HuH-7 (cell line): ENCODE data around the gene VILL.

Experiments used
- DNase-seq: peaks from one replicate; pipeline ENCODE4 v3.0.0; 2011; ENCODE audit warnings: low spot score

VILL gene

DNA sequence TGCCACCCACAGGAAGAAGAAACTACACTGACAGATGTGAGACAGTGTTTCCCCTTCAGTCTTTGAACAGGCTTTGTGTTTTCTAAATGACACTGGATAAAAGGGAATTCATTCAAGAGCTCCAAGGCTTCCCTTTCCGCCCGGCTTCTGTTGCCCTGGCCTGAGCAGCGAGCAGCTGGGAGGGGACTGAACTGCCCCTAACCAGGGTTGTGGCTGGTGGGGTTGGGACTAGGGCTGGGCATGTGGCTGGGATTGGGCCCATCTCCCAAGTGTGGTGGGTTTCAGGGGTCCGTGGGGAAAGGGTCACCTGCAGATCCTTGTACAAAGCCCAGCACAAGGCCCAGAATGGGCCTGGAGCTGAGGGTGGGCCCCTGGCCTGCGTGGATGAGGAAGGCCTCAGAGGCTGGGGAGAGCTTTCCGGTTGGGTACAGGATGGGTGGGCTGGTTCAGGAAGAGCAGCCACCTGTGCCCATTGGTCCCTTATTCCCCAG lies 10.4 kb downstream of the VILL start:
- no peak for DNase-seq

DNA sequence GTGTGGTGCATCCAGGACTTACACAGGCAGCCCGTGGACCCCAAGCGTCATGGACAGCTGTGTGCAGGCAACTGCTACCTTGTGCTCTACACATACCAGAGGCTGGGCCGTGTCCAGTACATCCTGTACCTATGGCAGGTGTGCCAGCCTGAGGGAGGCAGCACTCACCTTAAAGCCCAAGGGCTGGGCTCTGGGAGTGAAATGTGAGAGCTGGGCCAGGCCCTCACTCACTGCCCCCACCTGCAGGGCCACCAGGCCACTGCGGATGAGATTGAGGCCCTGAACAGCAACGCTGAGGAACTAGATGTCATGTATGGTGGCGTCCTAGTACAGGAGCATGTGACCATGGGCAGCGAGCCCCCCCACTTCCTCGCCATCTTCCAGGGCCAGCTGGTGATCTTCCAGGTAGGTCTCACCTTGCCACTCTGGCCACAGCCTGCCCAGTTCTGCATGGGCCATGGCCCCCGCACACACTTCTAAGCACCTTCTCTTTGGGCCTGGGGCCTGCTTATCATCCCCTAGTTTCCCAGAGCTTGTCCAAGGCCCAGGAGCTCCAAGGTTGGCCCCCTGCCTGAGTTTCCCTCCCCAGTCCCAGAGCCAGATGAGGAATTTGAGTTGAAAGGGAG lies 11.0 kb downstream of the VILL start:
- DNase-seq: no peak

DNA sequence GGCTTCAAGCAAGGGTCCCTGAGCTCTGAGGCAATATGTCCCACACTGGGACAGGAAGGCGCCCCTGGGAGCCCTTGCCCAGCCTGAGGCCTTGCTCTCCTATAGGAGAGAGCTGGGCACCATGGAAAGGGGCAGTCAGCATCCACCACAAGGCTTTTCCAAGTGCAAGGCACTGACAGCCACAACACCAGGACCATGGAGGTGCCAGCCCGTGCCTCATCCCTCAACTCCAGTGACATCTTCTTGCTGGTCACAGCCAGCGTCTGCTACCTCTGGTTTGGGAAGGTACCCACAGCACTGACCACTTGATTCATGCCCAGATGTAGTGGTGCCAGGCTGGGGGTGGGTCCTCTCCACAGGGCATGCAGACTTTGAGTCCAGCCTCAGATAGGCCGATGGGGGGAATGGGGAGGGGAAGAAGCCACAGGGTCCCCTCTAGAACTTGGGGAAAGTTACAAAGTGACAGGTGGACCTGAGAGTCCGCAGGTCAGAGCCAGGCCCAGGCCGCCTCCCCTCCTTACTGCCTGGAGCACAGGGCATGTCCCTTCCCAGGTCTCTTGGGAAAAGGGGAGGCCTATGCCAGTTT lies 11.8 kb downstream of the VILL start:
- DNase-seq: no peak

DNA sequence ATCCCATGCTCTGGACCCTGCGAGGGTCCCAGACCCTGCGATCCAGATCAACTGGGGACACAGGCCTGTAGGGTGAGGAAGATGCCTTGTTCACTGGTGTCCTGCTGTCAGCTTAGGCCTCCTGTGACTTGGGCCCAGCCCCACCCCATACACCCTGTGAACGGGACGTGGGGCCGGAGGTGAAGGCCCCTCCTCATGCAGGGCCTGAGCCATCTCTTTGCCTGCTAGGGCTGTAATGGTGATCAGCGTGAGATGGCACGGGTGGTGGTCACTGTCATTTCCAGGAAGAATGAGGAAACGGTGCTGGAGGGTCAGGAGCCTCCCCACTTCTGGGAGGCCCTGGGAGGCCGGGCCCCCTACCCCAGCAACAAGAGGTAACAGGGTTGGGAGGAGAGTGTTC lies 12.4 kb downstream of the VILL start:
- no peak for DNase-seq

DNA sequence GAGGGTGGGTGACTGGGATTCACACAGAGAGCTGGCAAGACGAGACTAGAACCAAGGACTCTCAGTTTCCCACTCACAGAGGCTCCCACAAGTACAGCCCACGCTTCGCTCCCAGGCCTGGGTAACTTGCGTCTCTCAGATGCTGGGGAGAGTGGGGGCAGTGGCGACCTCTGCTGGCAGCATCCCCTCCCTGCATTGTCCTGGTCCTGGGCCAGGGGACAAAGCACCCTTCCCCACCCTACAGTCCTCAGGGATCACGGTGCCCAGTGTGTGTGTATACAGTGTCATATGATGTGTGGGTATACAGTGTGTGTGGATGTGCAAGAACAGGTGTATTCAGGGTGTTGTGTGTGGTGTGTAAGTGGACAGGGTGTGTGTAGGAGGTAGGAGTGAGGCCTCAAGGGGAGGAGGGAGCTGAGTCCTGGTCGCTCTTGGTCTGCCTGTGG lies 12.8 kb downstream of the VILL start:
- DNase-seq: peak; percentile 93

DNA sequence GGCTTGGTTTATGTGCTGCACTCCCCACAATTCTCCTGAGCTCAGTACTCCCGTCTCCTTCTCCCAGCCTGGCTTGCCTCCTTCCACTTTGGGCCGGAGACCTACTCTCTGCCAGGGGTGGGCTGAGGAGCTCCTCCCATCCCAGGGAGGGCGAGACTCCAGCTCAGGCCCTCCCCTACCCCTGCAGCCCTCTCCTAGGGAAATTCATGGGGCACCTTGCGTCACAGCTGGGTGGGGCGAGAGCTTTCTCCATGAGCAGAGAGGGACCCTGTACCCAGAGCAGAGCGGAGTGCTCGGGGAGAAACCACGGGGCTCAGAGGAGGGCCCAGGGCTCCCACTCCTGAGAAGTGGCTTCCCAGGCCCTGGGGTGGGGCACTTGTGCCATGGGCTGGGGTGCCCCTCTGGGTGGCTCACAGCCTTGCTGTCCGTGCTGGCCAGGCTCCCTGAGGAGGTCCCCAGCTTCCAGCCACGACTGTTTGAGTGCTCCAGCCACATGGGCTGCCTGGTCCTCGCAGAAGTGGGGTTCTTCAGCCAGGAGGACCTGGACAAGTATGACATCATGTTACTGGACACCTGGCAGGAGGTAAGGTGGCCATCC lies 13.3 kb downstream of the VILL start:
- peak; percentile 67 for DNase-seq

DNA sequence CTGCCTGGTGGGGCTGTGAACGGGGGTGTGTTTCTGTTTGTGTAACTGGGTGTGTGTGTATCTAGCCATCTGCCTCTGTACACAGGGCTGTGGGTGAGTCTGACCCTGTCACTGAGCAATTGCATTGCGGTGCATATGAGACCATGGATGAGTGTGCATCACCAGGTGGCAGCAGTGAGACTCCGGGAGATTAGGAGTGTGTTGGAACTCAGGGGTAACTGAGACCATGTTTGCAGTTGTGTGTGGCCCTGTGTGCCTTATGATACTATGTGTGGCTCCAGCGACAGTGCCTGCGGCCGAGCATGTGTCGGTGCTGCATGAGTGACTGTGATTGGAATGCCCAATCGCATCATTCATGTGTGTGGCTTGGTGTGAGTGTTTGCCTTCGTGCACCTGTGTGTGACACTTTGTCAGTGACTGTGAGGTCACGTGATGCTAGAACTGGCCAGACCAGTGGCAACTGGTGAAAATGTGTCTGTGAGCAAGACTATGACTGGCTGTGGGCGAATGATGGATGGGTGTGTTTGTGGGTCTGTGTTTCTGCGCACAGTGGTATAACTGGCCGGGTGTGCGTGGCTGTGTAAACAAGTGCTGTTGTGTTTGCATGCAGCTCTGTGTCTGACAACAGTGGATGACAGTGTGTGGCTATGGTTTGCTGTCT lies 14.0 kb downstream of the VILL start:
- peak; percentile 97 for DNase-seq

DNA sequence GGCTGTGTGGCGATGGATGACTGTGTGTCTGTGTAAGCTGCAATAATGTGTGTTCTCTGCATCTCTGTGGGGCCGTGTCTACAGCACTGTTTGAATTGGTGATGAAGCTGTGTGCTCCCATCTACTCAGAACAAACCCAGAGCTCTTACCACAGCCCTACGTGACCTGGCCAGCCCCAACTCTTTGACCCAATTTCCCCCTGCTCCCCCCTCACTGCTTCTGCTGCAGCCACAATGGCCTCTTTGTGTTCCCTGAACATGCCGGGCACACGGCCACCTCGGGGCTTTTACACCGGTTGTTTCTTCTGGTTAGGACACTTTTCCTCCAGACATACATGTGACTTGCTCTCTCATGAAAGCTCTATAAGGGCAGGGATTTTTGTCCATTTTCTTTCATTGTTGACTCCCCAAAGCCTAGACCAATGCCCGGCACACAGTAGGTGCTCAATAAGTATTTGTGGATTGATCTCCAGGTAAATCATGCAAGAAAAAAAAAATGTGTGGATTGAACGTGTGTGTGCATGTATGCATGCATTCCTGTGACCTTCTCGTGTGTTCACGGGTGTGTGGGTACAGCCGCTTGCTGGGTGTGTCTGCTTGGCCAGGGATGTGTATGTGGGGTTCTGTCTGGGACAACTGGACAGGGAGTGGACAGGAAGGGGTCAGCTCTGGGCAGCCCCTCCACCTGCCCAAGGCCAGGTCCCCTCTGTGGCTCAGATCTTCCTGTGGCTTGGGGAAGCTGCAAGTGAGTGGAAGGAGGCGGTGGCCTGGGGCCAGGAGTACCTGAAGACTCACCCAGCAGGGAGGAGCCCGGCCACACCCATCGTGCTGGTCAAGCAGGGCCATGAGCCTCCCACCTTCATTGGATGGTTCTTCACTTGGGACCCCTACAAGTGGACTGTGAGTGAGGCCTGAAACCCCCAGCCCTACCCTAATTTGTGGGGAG lies 14.8 kb downstream of the VILL start:
- peak; percentile 79 for DNase-seq

DNA sequence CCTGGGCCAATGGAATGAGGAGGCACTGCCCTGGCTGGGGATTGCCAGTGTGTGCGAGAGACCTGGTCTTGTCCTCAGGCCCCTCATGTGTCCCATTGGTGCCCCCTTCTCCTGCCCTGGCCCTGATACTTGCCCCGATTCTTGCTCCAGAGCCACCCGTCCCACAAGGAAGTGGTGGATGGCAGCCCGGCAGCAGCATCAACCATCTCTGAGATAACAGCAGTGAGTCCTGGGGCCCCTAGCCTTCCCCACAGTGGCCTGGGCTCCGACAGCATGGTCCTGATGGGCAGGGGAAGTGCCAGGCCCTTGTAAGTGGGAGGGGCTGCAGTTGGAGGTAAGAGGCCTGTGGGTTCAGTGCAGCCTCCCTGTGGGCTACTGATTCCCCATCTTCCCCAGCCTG lies 15.4 kb downstream of the VILL start:
- DNase-seq: no peak

DNA sequence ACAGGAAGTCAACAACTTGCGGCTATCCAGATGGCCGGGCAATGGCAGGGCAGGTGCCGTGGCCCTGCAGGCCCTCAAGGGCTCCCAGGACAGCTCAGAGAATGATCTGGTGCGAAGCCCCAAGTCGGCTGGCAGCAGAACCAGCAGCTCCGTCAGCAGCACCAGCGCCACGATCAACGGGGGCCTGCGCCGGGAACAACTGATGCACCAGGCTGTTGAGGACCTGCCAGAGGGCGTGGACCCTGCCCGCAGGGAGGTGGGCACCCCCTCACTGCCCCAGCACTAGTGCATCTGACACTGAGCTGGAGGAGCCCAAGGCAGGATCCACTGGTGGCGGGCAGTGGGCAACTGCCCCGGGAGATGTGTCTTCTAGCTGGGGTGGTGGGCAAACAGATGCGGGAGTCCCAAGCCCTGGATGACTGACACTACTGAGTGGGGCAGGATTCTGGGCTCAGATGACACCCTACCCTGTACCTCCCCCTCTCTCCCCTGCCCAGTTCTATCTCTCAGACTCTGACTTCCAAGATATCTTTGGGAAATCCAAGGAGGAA lies 15.9 kb downstream of the VILL start:
- DNase-seq: no peak

DNA sequence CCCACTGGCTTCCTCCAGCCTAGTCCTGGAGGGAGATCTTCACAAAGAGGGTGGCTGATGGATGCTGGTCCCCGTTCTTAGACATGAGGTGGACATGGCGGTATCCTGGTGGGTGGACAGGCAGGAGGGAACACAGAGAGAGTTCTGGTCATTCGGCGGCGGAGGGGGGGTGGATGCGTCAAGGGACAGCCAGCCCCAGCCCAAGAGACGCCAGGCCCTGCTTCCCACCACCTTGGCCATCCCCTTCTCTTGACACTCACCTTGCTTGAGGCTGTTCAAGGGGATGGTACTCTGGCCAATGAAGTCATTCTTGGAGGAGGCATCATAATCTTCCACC lies 17.1 kb downstream of the VILL start:
- DNase-seq: no peak

DNA sequence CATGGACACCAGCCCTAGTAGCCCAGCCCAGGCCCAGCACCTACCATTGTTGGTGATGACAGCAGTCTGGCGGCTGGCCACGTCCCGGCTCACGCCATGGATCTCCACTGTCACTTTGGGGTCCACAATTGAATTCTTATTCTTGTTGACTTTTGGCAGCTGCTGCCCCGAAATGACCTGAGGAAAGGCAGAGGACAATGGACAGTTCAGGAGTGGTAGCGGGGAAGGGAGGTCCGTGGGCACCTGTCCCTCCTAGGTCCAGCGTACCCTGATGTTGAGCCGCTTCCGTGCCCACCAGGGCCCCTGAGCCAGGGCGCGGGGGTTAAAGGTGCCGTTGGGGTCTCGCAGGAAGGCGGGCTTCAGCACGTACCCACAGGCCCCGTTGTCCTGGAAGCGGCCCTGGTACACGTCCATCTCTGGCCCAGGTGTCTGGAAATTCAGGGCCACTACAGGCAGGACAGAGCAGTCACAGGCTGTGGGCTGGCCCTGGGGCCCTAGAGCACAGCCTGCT lies 17.7 kb downstream of the VILL start:
- DNase-seq: no peak

DNA sequence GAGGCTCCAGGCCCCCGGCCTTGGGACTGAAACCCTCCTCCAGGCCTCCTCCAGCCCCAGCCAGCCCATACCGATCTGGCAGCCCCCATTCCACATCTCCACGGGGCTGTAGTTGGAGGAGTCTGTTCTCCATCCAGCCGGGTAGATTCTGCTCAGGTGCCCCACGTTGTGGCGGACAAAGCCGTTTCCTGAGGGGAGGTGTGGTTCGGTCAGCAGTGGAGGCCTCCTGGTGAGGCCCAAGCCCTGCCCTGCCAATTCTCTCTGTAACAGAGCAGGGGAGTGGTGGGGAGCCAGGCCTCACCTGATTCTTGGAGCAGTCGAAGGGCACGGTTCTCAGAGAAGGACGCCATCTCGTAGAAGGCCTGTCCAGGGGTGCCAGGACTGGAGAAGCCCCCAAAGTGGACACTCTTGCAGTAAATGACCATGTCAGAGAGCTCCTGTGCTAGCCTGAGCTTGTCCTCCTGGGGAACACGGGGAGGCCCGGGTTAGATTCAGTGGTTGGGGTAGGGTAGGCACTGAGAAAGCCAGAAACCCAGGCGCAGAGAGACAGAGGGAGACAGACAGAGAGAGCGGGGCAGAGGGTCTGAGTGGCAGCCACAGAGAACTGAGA lies 18.5 kb downstream of the VILL start:
- DNase-seq: no peak

DNA sequence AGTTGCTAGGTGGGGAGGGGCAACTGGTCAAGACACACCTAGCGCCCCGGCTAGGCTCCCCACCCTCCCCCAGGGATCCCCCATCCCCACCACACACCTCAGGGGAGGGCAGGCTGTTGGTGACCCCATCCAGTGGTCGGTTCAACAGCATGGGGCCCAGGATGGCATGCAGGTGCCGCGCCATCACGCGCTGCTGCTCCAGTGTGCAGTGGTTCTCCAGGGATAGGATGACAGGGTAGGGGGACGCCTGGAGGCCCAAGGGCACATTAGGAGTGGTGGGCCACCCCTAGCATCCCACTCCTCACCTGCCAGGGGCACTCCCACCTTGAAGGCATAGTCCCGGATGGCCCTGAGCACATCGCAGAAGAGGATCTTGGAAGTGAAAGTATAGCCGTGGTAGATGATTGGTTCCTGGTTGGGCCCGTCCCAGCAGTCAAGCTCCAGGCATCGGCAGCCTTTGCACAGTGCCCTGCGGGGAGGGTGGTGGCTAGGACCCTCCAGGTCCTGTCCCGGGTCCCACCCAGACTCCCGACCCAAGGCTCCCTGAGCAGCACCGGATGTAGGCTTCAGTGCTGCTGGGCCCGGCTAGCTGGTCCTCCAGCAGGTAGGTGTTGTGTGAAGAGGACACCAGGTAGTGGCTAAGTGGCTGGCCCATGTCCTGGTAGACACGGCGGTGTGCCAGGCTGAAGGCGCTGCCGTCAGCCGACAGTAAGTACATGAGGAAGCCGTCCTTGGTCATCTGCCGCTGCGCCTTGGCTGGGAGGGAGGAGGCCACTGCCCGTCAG lies 19.4 kb downstream of the VILL start:
- no peak for DNase-seq

DNA sequence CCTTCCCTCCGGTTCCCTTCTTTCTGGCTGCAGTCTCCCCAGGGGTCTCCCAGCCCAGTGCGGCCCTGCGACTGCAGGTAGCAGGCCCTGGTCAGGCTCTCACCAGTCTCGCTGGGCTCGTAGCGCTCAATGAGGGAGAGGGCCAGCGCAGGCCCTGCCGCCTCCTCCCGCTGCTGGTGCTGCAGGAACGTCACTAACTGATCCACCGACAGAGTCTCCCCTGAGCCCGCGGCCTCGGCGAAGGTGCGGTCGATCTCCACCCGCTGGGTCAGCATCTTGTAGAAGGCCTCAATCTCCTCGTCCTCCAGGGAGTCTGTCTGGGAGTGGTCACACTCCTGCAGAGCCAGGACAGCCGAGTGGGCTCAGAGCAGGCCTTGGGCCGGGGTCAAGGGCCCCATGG lies 20.5 kb downstream of the VILL start:
- DNase-seq: no peak

DNA sequence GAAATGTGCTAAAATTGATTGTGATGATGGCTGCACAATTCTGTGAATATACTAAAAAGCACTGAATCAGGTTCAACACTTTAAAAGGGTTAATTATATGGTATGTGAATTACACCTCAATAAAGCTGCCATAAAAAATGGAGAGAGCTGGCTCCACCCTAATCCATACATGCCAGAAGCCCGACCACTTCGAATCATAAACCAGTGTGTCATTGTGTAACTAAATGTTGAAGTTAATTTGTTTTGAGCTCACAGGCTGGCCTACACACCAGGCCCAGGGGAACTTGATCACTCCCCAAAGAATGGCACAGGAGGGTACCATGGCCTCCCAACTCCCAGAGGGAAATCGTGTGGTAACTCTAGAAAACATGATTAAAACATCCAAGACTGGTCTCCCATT lies 24.9 kb downstream of the VILL start:
- no peak for DNase-seq

DNA sequence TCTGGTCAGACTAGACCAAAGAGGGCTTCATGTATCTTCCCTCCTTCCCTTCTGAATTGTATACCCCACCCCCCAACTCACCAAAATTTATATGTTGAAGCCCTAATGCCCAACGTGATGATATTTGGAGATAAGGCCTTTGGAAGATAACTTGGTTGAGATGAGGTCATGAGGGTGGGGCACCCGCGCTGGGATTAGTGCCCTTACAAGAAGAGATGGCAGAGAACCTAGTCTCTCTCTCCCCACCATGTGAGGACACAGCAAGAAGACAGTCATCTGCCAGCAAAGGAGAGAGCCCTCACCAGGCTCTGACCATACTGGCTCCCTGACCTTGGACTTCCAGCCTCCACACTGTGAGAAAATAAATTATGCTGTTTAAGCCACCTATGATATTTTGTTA lies 25.4 kb downstream of the VILL start:
- no peak for DNase-seq

DNA sequence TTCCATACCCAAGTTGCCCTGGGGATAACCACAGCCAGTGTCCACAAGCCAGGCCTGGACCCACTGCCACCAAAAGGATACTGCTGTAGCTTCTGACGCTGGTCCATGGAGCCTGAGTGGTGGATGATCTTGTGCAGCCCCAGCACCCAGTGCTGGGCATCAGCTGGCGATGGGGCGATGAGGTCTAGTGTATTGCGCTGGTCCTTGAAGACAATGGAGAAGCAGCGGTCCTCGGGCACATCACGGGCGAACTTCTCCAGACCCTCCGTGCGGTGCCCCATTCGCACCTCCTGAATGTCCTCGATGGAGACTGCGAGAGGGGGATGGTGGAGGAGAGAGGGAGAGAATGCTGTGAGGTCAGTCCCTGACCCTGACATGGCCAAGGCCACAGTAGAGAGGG lies 25.8 kb downstream of the VILL start:
- DNase-seq: no peak

DNA sequence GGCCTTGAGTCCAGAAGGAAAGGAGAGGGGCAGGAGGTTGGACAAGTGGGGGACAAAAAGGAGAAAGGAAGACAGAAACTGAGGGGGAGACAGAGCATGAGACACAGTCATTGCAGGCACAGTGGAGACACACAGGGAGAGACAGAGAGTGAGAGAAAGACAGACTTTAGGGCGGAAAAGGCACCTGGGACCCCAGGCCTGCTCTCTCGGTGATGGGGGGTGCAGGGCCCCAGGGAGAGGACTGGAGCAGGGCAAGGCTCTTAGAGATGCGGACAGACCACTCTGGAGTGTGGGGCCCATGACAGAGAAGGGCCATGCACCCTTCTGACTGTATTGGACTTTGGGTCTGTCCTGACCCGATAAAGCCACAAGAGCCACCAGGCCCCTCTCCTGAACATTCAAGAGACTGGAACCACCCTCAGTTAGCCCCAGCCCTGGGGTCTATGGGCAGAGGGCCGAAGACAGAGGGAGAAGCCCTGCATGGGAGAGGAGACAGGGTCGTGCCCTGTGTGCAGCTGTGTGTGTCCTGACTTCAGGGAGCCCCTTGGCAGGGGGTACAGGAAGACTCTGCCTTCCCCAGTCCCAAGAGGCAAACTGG lies 26.4 kb downstream of the VILL start:
- DNase-seq: no peak
